PFSK-1 (cell line): ENCODE data around the gene DENND11.

ENCODE experiments used
- FOXP2 ChIP-seq: optimal IDR thresholded peaks from 2 replicates; pipeline ENCODE3; 2011; ENCODE audit warnings: borderline replicate concordance, control low read depth, inconsistent platforms; ENCODE audit not compliant: insufficient read depth; ENCODE audit errors: extremely low read length, extremely low read depth
- POLR2AphosphoS5 ChIP-seq: IDR thresholded peaks from 2 replicates; pipeline ENCODE4 v1.6.1; 2012; ENCODE audit warnings: low read depth, mild to moderate bottlenecking, control low read depth, low read length, moderate library complexity
- REST ChIP-seq, 2 experiments: IDR thresholded peaks; 2 replicates each; pipeline versions ENCODE4 v1.6.1 to v1.8.0; 2011 to 2012; ENCODE audit warnings: low read depth in 2 of 2, low read length in 2 of 2, control low read depth in 1 of 2, inconsistent platforms in 1 of 2, mild to moderate bottlenecking in 1 of 2, moderate library complexity in 1 of 2; ENCODE audit not compliant: insufficient read depth in 1 of 2
- SIN3A ChIP-seq: IDR thresholded peaks from 2 replicates; pipeline ENCODE4 v1.6.1; 2012; ENCODE audit warnings: mild to moderate bottlenecking, low read length, moderate library complexity, borderline replicate concordance; ENCODE audit not compliant: insufficient read depth
- TAF1 ChIP-seq: IDR thresholded peaks from 2 replicates; pipeline ENCODE4 v1.6.1; 2012; ENCODE audit warnings: low read length, control low read depth, borderline replicate concordance; ENCODE audit not compliant: insufficient read depth

The DENND11 gene

GRCh38 chr7:141731476-141732149, 29.6 kb upstream of the DENND11 start:
- TF ChIP-seq FOXP2, result no peak
- TF ChIP-seq REST (IDR thresholded peaks at IDR 0.05; ENCODE audit: insufficient read depth in 1 of 2, low read depth in 2 of 2, low read length in 2 of 2), result no peak
- no peak for TF ChIP-seq POLR2AphosphoS5
- TF ChIP-seq TAF1, result no peak
- no peak for TF ChIP-seq SIN3A

- TF ChIP-seq SIN3A (no peak), POLR2AphosphoS5 (no peak), TAF1 (no peak), FOXP2 (no peak), REST (IDR thresholded peaks at IDR 0.05; ENCODE audit: insufficient read depth in 1 of 2, low read depth in 2 of 2, low read length in 2 of 2) (no peak)
These were observed 27.1 kb upstream of the DENND11 start for GRCh38 chr7:141729020-141729419.

- TF ChIP-seq SIN3A (no peak), POLR2AphosphoS5 (no peak), REST (IDR thresholded peaks at IDR 0.05; ENCODE audit: insufficient read depth in 1 of 2, low read depth in 2 of 2, low read length in 2 of 2) (no peak), FOXP2 (no peak), TAF1 (no peak)
These were observed 20.6 kb upstream of the DENND11 start for GRCh38 chr7:141722529-141722928.

GRCh38 chr7:141717450-141717849, 15.5 kb upstream of the DENND11 start:
- TF ChIP-seq FOXP2 (no peak), REST (IDR thresholded peaks at IDR 0.05; ENCODE audit: insufficient read depth in 1 of 2, low read depth in 2 of 2, low read length in 2 of 2) (no peak), POLR2AphosphoS5 (no peak), SIN3A (no peak), TAF1 (no peak)
